ENCODE data around the gene TYW3. TPM values are rescaled to one million over a fixed set of nuclear protein-coding genes. Genes with fewer than 3 reads are reported as not detected.

TYW3 gene
- total and polyA plus RNA-seq, 2 of the 13 experiments (the other 11 are each of a cell fraction or from before 2014, with no cell fraction given): 17.6 to 45.8 TPM

GRCh38 chr1:74731399-74732052 lies 1.4 kb upstream of the TYW3 start (continued):
- TF ChIP-seq KLF12 (CRISPR knock-in tag; IDR thresholded peaks at IDR 0.05; ENCODE audit: borderline replicate concordance) (no peak), GATA4 (IDR thresholded peaks at IDR 0.05; ENCODE audit: borderline replicate concordance, low read depth) (0 out of 2 replicates have a peak, but pooled peaks have one; percentile 67), ZNF264 (CRISPR knock-in tag; IDR thresholded peaks at IDR 0.05) (no peak), PHF21A (CRISPR knock-in tag; IDR thresholded peaks at IDR 0.05) (peak; percentile 47; the same call in 1 of the 2 replicates), AFF4 (CRISPR knock-in tag; IDR thresholded peaks at IDR 0.05) (peak; percentile 87; the same call in 1 of the 2 replicates), DPF2 (CRISPR knock-in tag; IDR thresholded peaks at IDR 0.05; ENCODE audit: borderline replicate concordance, low read depth) (peak; percentile 30; the same call in 1 of the 2 replicates), POLR2AphosphoS5 (IDR thresholded peaks at IDR 0.05; ENCODE audit: low read depth, low read length) (peak; percentile 89), HES4 (CRISPR knock-in tag; IDR thresholded peaks at IDR 0.05; ENCODE audit: borderline replicate concordance) (no peak), ZNF160 (CRISPR knock-in tag; IDR thresholded peaks at IDR 0.05) (no peak), GABPB1 (CRISPR knock-in tag; IDR thresholded peaks at IDR 0.05) (peak; percentile 12; the same call in 1 of the 2 replicates), SAP130 (CRISPR knock-in tag; IDR thresholded peaks at IDR 0.05; ENCODE audit: low read depth) (peak; percentile 75; the same call in 1 of the 2 replicates), ZNF614 (CRISPR knock-in tag; IDR thresholded peaks at IDR 0.05; ENCODE audit: borderline replicate concordance) (peak; percentile 100), CCAR2 (optimal IDR thresholded peaks at IDR 0.05; ENCODE audit: low read depth, low read length) (no peak), KDM6A (CRISPR knock-in tag; IDR thresholded peaks at IDR 0.05; ENCODE audit: low read depth) (peak; percentile 34; the same call in 1 of the 2 replicates), ZBTB7B (CRISPR knock-in tag; IDR thresholded peaks at IDR 0.05) (no peak), FOSL2 (CRISPR knock-in tag; IDR thresholded peaks at IDR 0.05) (peak; percentile 82), ZNF776 (CRISPR knock-in tag; IDR thresholded peaks at IDR 0.05) (no peak), AGO2 (optimal IDR thresholded peaks at IDR 0.05; ENCODE audit: low read depth, low read length) (no peak)
- TF ChIP-seq, protein P1, sequence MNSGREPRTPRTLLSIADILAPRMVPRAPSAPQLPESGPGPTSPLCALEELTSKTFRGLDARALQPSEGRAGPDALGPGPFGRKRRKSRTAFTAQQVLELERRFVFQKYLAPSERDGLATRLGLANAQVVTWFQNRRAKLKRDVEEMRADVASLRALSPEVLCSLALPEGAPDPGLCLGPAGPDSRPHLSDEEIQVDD (CRISPR knock-in tag; IDR thresholded peaks at IDR 0.05; ENCODE audit: borderline replicate concordance): no peak
- TF ChIP-seq, protein P2, sequence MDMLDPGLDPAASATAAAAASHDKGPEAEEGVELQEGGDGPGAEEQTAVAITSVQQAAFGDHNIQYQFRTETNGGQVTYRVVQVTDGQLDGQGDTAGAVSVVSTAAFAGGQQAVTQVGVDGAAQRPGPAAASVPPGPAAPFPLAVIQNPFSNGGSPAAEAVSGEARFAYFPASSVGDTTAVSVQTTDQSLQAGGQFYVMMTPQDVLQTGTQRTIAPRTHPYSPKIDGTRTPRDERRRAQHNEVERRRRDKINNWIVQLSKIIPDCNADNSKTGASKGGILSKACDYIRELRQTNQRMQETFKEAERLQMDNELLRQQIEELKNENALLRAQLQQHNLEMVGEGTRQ (IDR thresholded peaks at IDR 0.05; ENCODE audit: low read depth, low read length): no peak
- TF ChIP-seq, protein P2 (CRISPR knock-in tag; IDR thresholded peaks at IDR 0.05; ENCODE audit: borderline replicate concordance): no peak
- TF ChIP-seq, protein P3, sequence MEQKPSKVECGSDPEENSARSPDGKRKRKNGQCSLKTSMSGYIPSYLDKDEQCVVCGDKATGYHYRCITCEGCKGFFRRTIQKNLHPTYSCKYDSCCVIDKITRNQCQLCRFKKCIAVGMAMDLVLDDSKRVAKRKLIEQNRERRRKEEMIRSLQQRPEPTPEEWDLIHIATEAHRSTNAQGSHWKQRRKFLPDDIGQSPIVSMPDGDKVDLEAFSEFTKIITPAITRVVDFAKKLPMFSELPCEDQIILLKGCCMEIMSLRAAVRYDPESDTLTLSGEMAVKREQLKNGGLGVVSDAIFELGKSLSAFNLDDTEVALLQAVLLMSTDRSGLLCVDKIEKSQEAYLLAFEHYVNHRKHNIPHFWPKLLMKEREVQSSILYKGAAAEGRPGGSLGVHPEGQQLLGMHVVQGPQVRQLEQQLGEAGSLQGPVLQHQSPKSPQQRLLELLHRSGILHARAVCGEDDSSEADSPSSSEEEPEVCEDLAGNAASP (CRISPR knock-in tag; IDR thresholded peaks at IDR 0.05; ENCODE audit: borderline replicate concordance): peak; percentile 29; the same call in 1 of the 2 replicates

All from HepG2 (cell line).